MM.1S (cell line): Measurements from ENCODE around the gene ATE1.

ENCODE experiments used
- CTCF ChIP-seq: fragments of 300-600 bp; sonication (generic); IDR thresholded peaks from 2 replicates; pipeline ENCODE4 v1.5.1; 2016; ENCODE audit warnings: antibody characterized with exemption, low read length, mixed read lengths
- EZH2 ChIP-seq: fragments of 300-600 bp; sonication (generic); optimal IDR thresholded peaks from 2 replicates; pipeline ENCODE3; 2017; ENCODE audit warnings: low read depth, mild to moderate bottlenecking, antibody characterized with exemption, low read length, mixed read lengths
- EZH2phosphoT487 ChIP-seq: fragments of 300-600 bp; sonication (generic); IDR thresholded peaks from 2 replicates; pipeline ENCODE4 v1.6.1; 2018; ENCODE audit warnings: antibody characterized with exemption, low read length

GRCh38 chr10:121698336-121698735 lies 229.5 kb downstream of the ATE1 start:
- TF ChIP-seq CTCF = no peak
- no peak for TF ChIP-seq EZH2
- no peak for TF ChIP-seq EZH2phosphoT487
